Ishikawa (cell line): Measurements from ENCODE around the gene PTPN6.

Experiments
- CEBPB ChIP-seq: IDR thresholded peaks from 2 replicates; pipeline ENCODE4 v1.6.1; 2012
- CREB1 ChIP-seq: IDR thresholded peaks from 2 replicates; pipeline ENCODE4 v1.6.1; 2012; ENCODE audit warnings: low read depth
- EGR1 ChIP-seq: IDR thresholded peaks from 2 replicates; pipeline ENCODE4 v1.6.1; 2012
- EP300 ChIP-seq: IDR thresholded peaks from 2 replicates; pipeline ENCODE4 v1.6.1; 2012; ENCODE audit warnings: borderline replicate concordance
- FOXM1 ChIP-seq: IDR thresholded peaks from 2 replicates; pipeline ENCODE4 v1.6.1; 2012; ENCODE audit warnings: low read depth, borderline replicate concordance
- MAX ChIP-seq: IDR thresholded peaks from 2 replicates; pipeline ENCODE4 v1.6.1; 2012
- NFIC ChIP-seq: IDR thresholded peaks from 2 replicates; pipeline ENCODE4 v1.6.1; 2012
- RAD21 ChIP-seq: IDR thresholded peaks from 2 replicates; pipeline ENCODE4 v1.6.1; 2012; ENCODE audit warnings: low read depth
- TAF1 ChIP-seq: IDR thresholded peaks from 2 replicates; pipeline ENCODE4 v1.6.1; 2012; ENCODE audit warnings: low read depth, mild to moderate bottlenecking
- TCF12 ChIP-seq: IDR thresholded peaks from 2 replicates; pipeline ENCODE4 v1.6.1; 2012; ENCODE audit warnings: low read depth
- TEAD4 ChIP-seq: IDR thresholded peaks from 2 replicates; pipeline ENCODE4 v1.6.1; 2012
- YY1 ChIP-seq: IDR thresholded peaks from 2 replicates; pipeline ENCODE4 v1.6.1; 2012; ENCODE audit warnings: low read depth
- ZBTB7A ChIP-seq: IDR thresholded peaks from 2 replicates; pipeline ENCODE4 v1.6.1; 2012; ENCODE audit warnings: low read depth
- TF ChIP-seq, protein P1 (sequence below): IDR thresholded peaks from 2 replicates; pipeline ENCODE4 v1.6.1; 2012
- TF ChIP-seq, protein P2 (sequence below): IDR thresholded peaks from 2 replicates; pipeline ENCODE4 v1.6.1; 2012; ENCODE audit warnings: low read depth, mild to moderate bottlenecking

Gene PTPN6

GRCh38 chr12:6916426-6917200 lies 34.5 kb upstream of the PTPN6 start:
- no peak for TF ChIP-seq MAX
- no peak for TF ChIP-seq EP300
- TF ChIP-seq YY1 = no peak
- no peak for TF ChIP-seq TCF12
- no peak for TF ChIP-seq TEAD4
- no peak for TF ChIP-seq ZBTB7A
- no peak for TF ChIP-seq NFIC
- TF ChIP-seq, protein P1, sequence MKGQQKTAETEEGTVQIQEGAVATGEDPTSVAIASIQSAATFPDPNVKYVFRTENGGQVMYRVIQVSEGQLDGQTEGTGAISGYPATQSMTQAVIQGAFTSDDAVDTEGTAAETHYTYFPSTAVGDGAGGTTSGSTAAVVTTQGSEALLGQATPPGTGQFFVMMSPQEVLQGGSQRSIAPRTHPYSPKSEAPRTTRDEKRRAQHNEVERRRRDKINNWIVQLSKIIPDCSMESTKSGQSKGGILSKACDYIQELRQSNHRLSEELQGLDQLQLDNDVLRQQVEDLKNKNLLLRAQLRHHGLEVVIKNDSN = no peak
- TF ChIP-seq CEBPB = no peak
- no peak for TF ChIP-seq TAF1
- TF ChIP-seq RAD21 = no peak
- TF ChIP-seq CREB1 = no peak
- TF ChIP-seq, protein P2, sequence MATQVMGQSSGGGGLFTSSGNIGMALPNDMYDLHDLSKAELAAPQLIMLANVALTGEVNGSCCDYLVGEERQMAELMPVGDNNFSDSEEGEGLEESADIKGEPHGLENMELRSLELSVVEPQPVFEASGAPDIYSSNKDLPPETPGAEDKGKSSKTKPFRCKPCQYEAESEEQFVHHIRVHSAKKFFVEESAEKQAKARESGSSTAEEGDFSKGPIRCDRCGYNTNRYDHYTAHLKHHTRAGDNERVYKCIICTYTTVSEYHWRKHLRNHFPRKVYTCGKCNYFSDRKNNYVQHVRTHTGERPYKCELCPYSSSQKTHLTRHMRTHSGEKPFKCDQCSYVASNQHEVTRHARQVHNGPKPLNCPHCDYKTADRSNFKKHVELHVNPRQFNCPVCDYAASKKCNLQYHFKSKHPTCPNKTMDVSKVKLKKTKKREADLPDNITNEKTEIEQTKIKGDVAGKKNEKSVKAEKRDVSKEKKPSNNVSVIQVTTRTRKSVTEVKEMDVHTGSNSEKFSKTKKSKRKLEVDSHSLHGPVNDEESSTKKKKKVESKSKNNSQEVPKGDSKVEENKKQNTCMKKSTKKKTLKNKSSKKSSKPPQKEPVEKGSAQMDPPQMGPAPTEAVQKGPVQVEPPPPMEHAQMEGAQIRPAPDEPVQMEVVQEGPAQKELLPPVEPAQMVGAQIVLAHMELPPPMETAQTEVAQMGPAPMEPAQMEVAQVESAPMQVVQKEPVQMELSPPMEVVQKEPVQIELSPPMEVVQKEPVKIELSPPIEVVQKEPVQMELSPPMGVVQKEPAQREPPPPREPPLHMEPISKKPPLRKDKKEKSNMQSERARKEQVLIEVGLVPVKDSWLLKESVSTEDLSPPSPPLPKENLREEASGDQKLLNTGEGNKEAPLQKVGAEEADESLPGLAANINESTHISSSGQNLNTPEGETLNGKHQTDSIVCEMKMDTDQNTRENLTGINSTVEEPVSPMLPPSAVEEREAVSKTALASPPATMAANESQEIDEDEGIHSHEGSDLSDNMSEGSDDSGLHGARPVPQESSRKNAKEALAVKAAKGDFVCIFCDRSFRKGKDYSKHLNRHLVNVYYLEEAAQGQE = no peak
- no peak for TF ChIP-seq FOXM1
- no peak for TF ChIP-seq EGR1

- TF ChIP-seq CEBPB (no peak), NFIC (no peak), RAD21 (no peak), FOXM1 (no peak), TEAD4 (no peak), TCF12 (no peak), ZBTB7A (no peak), MAX (no peak), TAF1 (no peak), CREB1 (no peak), YY1 (no peak), EP300 (no peak), EGR1 (no peak)
- TF ChIP-seq, protein P2 = no peak
- TF ChIP-seq, protein P1 = no peak
Measured at GRCh38 chr12:6917491-6918231, 33.5 kb upstream of the PTPN6 start.

GRCh38 chr12:6919588-6919987 lies 31.6 kb upstream of the PTPN6 start:
- TF ChIP-seq CREB1 = no peak
- TF ChIP-seq, protein P1 = no peak
- TF ChIP-seq RAD21 = no peak
- TF ChIP-seq TEAD4 = no peak
- TF ChIP-seq EP300 = no peak
- no peak for TF ChIP-seq FOXM1
- TF ChIP-seq EGR1 = no peak
- no peak for TF ChIP-seq CEBPB
- TF ChIP-seq TAF1 = no peak
- no peak for TF ChIP-seq TCF12
- TF ChIP-seq, protein P2 = no peak
